Brain microvascular endothelial cell (primary cell): ENCODE measurements around the gene GMPS.
"Not testable (repeated sequence)": the region's sequence is repeated elsewhere in the genome, so short reads cannot be mapped to it uniquely, and the experiment has no call there.

ENCODE experiments used
- DNase-seq: peaks from one replicate; pipeline ENCODE4 v3.0.0-alpha.2; 2020
- H3K27ac ChIP-seq: fragments of 250-450 bp; sonication (Bioruptor Pico); 2 replicates; pipeline ENCODE4 v1.5.1; 2020; ENCODE audit warnings: mild to moderate bottlenecking, moderate library complexity
- H3K27me3 ChIP-seq: fragments of 250-450 bp; sonication (Bioruptor Pico); replicated peaks from 2 replicates; pipeline ENCODE4 v1.5.1; 2020; ENCODE audit warnings: mild to moderate bottlenecking
- H3K36me3 ChIP-seq: fragments of 250-450 bp; sonication (Bioruptor Pico); replicated peaks from 2 replicates; pipeline ENCODE4 v1.5.1; 2020; ENCODE audit warnings: mild to moderate bottlenecking
- H3K4me3 ChIP-seq: 2 replicates; pipeline ENCODE4 v1.5.1; 2011; ENCODE audit warnings: low read depth, mild to moderate bottlenecking, control low read depth, low read length, moderate library complexity
- in situ Hi-C: cut with HindIII; loops from 2 replicates; pipeline ENCODE4 v1.10.0; 2017; ENCODE audit warnings: low sequenced_read_pairs, low pct_ligation_motif_present
- TF ChIP-seq, protein P1 (sequence below): IDR thresholded peaks from 2 replicates; pipeline ENCODE4 v1.5.1; 2011; ENCODE audit warnings: low read depth, mild to moderate bottlenecking, moderate library complexity, low read length, control low read depth, inconsistent platforms; ENCODE audit errors: missing control alignments

Gene GMPS

DNA sequence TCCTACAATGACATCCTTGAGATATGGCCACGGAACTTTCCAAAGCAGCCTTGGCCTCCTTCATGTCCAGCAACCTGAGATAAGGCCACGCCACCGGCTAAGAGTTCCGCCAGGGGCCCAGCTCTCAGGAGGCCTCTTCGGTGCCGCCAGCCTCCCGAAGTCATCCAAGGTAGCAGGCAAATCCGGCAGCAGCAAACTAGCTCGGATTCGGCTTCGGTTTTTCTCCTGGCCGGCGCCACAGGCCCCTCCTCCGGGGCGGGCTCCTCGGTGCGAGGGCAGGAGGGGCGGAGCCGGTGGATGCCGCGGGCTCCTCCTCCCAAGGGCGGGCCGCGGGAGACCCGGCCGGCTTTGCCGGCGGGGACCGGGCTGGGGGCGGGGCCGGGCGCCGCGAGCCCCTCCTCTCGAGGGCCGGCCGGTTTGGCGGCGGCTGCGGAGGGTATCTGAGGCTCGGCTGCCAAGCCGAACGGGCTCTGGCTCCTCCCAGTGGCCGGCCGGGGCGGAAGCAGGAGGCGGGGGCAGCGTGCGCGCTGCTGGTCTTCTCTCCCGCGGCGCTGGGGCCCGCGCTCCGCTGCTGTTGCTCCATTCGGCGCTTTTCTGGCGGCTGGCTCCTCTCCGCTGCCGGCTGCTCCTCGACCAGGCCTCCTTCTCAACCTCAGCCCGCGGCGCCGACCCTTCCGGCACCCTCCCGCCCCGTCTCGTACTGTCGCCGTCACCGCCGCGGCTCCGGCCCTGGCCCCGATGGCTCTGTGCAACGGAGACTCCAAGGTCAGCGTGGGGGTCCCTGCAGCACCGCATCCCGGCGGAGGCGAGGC is at the start of gene GMPS:
GMPS (plus strand) TSS at position 518 of the 812 bp plus-strand sequence; CDS start at position 739, 221 bp downstream.
- no peaks in the 10 kb centered on the region for H3K27me3 ChIP-seq
- H3K27ac ChIP-seq, result peak within 1 kb of the TSS; percentile 55
- DNase-seq, result peak; percentile 84
- H3K4me3 ChIP-seq, result peak within 1 kb of the TSS; percentile 90
- H3K36me3 ChIP-seq, result no peaks in the 10 kb centered on the region
- TF ChIP-seq, protein P1, sequence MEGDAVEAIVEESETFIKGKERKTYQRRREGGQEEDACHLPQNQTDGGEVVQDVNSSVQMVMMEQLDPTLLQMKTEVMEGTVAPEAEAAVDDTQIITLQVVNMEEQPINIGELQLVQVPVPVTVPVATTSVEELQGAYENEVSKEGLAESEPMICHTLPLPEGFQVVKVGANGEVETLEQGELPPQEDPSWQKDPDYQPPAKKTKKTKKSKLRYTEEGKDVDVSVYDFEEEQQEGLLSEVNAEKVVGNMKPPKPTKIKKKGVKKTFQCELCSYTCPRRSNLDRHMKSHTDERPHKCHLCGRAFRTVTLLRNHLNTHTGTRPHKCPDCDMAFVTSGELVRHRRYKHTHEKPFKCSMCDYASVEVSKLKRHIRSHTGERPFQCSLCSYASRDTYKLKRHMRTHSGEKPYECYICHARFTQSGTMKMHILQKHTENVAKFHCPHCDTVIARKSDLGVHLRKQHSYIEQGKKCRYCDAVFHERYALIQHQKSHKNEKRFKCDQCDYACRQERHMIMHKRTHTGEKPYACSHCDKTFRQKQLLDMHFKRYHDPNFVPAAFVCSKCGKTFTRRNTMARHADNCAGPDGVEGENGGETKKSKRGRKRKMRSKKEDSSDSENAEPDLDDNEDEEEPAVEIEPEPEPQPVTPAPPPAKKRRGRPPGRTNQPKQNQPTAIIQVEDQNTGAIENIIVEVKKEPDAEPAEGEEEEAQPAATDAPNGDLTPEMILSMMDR, result peak; percentile 29
- in situ Hi-C loops, result no loop called here

DNA sequence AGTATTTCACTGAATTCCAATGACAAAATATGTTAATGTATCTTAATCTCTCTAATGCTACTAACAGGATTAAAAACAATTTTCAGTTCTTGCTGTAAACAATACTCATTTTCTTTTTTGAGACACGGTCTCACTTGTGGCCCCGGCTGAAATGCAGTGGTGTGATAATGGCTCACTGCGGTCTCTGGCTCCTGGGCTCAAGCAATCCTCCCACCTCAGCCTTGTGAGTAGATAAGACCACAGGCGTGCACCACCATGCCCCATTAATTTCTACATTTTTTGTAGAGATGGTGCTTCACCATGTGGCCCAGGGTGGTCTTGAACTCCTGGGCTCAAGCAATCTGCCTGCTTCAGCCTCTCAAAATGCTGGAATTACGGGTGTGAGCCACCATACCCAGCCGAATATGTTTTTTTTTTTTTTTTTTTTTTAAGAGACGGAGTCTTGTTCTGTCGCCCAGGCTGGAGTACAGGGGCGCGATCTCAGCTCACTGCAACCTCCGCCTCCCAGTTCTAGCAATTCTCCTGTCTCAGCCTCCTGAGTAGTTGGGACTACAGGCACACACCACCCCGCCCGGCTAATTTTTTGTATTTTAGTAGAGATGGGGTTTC is 41.9 kb upstream of the GMPS start:
- H3K4me3 ChIP-seq, H3K27me3 ChIP-seq, in situ Hi-C loops, DNase-seq, H3K36me3 ChIP-seq, H3K27ac ChIP-seq: not testable (repeated sequence)

GRCh38 chr3:155835341-155836071 is 34.9 kb upstream of the GMPS start:
- Histone ChIP-seq H3K36me3 (peaks cover 4% of the 10 kb centered on the region), H3K27me3 (no peaks in the 10 kb centered on the region), H3K4me3 (no peak overlapping the region), H3K27ac (no peak overlapping the region)
- in situ Hi-C loops, result no loop called here
- DNase-seq, result no peak
- TF ChIP-seq, protein P1, result no peak

GRCh38 chr3:155843569-155843968 is 26.9 kb upstream of the GMPS start:
- H3K27me3 ChIP-seq, result no peaks in the 10 kb centered on the region
- no peak for DNase-seq
- no peak overlapping the region for H3K4me3 ChIP-seq
- no peak overlapping the region for H3K27ac ChIP-seq
- TF ChIP-seq, protein P1, result no peak
- H3K36me3 ChIP-seq, result no peaks in the 10 kb centered on the region
- in situ Hi-C loops, result no loop called here

DNA sequence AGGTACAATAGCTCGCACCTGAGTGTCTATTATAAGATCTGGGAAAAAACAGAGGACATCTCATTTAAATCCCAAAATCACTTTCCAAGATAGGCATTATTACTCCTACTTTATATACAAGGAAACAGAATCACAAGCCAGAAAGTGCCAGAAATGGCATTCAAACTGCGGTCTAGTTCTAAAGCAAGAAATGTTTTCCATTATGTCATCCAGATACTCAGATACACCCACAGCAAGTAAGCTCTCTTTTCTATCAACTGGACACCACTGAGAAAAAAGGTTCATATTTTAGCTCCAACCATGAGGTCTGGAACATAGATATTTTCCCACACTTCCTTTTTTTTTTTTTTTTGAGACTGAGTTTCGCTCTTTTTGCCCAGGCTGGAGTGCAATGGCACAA is 24.3 kb upstream of the GMPS start:
- H3K36me3 ChIP-seq, result no peaks in the 10 kb centered on the region
- TF ChIP-seq, protein P1, result no peak
- H3K27ac ChIP-seq, result no peak overlapping the region
- DNase-seq, result peak; percentile 7
- H3K27me3 ChIP-seq, result no peaks in the 10 kb centered on the region
- no peak overlapping the region for H3K4me3 ChIP-seq
- in situ Hi-C loops, result no loop called here

DNA sequence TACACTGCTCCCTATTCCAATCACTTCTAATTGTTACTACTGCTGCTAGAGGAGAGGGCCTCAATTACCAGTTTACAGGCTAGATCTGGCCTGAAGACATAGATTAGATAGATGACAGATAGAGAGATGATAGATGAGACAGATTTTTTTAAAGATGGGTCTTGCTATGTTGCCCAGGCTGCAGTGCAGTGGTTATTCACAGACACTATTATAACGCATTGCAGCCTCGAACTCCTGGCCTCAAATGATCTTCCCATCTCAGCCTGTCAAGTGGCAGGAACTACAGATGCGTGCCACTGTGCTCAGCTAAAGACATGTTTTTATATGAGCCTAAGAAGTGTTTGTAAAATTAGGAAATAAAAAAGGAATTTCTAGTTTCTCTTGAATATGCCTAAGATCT is 22.5 kb upstream of the GMPS start:
- H3K36me3 ChIP-seq, result no peaks in the 10 kb centered on the region
- TF ChIP-seq, protein P1, result no peak
- no peaks in the 10 kb centered on the region for H3K27me3 ChIP-seq
- no peak overlapping the region for H3K27ac ChIP-seq
- in situ Hi-C loops, result no loop called here
- H3K4me3 ChIP-seq, result no peak overlapping the region
- no peak for DNase-seq

- H3K27ac ChIP-seq, DNase-seq, H3K27me3 ChIP-seq, in situ Hi-C loops, H3K4me3 ChIP-seq, H3K36me3 ChIP-seq: not testable (repeated sequence)
Measured at GRCh38 chr3:155849404-155849803, 21.0 kb upstream of the GMPS start.
